C1 segment of cervical spinal cord (tissue), 14 donors: ENCODE measurements around the gene PDCD2.
"Not testable (repeated sequence)": the region's sequence is repeated elsewhere in the genome, so short reads cannot be mapped to it uniquely, and the experiment has no call there.

Experiments used
- DNase-seq, 14 donors: peaks; one replicate each; lab custom pipeline; 2025; lab: John Stamatoyannopoulos, UW

PDCD2 gene

GRCh38 chr6:170584181-170584953 lies at the start of gene PDCD2:
TSS of gene PDCD2 (minus strand) at chr6:170584637. CDS start at chr6:170584581, 56 bp downstream.
- DNase-seq, result peak; percentile 19 to 90 (median 83)

- not testable (repeated sequence) for DNase-seq
Observed at GRCh38 chr6:170616020-170616554, 31.6 kb upstream of the PDCD2 start.

- not testable (repeated sequence) for DNase-seq
Observed at GRCh38 chr6:170612256-170612804, 27.9 kb upstream of the PDCD2 start.

GRCh38 chr6:170609225-170609624 lies 24.8 kb upstream of the PDCD2 start:
- DNase-seq, result not testable (repeated sequence)

- DNase-seq, result no peak
Observed at GRCh38 chr6:170605574-170606259, 21.3 kb upstream of the PDCD2 start.

GRCh38 chr6:170597278-170597677 lies 12.8 kb upstream of the PDCD2 start:
- no peak for DNase-seq

- no peak for DNase-seq
Observed at GRCh38 chr6:170596426-170596825, 12.0 kb upstream of the PDCD2 start.

- DNase-seq, result no peak
Observed at GRCh38 chr6:170590725-170591124, 6.3 kb upstream of the PDCD2 start.

- DNase-seq, result no peak
Observed at GRCh38 chr6:170584954-170585498, 589 bp upstream of the PDCD2 start.

- no peak for DNase-seq
Observed at GRCh38 chr6:170583756-170584180, 669 bp downstream of the PDCD2 start.

GRCh38 chr6:170578909-170579308 lies 5.5 kb downstream of the PDCD2 start:
- DNase-seq, result no peak

- DNase-seq, result no peak
Observed at GRCh38 chr6:170575250-170575649, 9.2 kb downstream of the PDCD2 start.

- no peak for DNase-seq
Observed at GRCh38 chr6:170572704-170573466, 11.6 kb downstream of the PDCD2 start.

GRCh38 chr6:170564936-170565530 lies 19.4 kb downstream of the PDCD2 start:
- no peak for DNase-seq

GRCh38 chr6:170561555-170561954 lies 22.9 kb downstream of the PDCD2 start:
- no peak for DNase-seq

GRCh38 chr6:170555305-170555704 lies 29.1 kb downstream of the PDCD2 start:
- DNase-seq, result no peak

GRCh38 chr6:170554796-170555137 lies 29.7 kb downstream of the PDCD2 start:
- no peak for DNase-seq

GRCh38 chr6:170554013-170554795 lies 30.2 kb downstream of the PDCD2 start, which contains the start of gene TBP:
TSS of gene TBP (plus strand) at chr6:170554369. CDS start at chr6:170557030, 2,661 bp downstream.
- DNase-seq, result peak; percentile 62 to 99 (median 96)

- DNase-seq, result no peak
Observed at GRCh38 chr6:170553534-170554012, 30.9 kb downstream of the PDCD2 start.
